NT2/D1 (cell line): Measurements from ENCODE around the gene SLCO4A1.

Experiments used
- YY1 ChIP-seq: IDR thresholded peaks from 2 replicates; pipeline ENCODE4 v1.6.1; 2011; ENCODE audit not compliant: insufficient read length, insufficient read depth
- ZNF274 ChIP-seq: IDR thresholded peaks from 2 replicates; pipeline ENCODE4 v1.6.1; 2011; ENCODE audit warnings: mild to moderate bottlenecking, low read depth, low read length

GRCh38 chr20:62648318-62648995, 6.2 kb downstream of the SLCO4A1 start:
- TF ChIP-seq ZNF274 (no peak), YY1 (no peak)
